NT2/D1 (cell line): ENCODE data around the gene ARFGAP2.
"Not testable (repeated sequence)": the region's sequence is repeated elsewhere in the genome, so short reads cannot be mapped to it uniquely, and the experiment has no call there.

Experiments used
- DNase-seq: peaks from one replicate; pipeline ENCODE4 v3.0.0-alpha.2; 2011; ENCODE audit warnings: low read depth, low spot score
- H3K27me3 ChIP-seq: 2 replicates; pipeline ENCODE4 v1.6.0; 2011; ENCODE audit warnings: mild to moderate bottlenecking; ENCODE audit not compliant: insufficient read length, insufficient read depth
- H3K36me3 ChIP-seq: 2 replicates; pipeline ENCODE4 v1.6.1; 2011; ENCODE audit warnings: mild to moderate bottlenecking, low read length, mixed read lengths; ENCODE audit not compliant: insufficient read depth, insufficient read length
- H3K4me1 ChIP-seq: 2 replicates; pipeline ENCODE4 v1.5.1; 2011; ENCODE audit not compliant: insufficient read depth, insufficient read length
- H3K4me3 ChIP-seq: 2 replicates; pipeline ENCODE4 v1.5.1; 2011; ENCODE audit warnings: low read depth; ENCODE audit not compliant: insufficient read length
- H3K9ac ChIP-seq: 2 replicates; pipeline ENCODE4 v1.6.0; 2011; ENCODE audit warnings: low read depth; ENCODE audit not compliant: insufficient read length
- H3K9me3 ChIP-seq: 2 replicates; pipeline ENCODE4 v1.5.1; 2011; ENCODE audit warnings: mild to moderate bottlenecking, low read length; ENCODE audit not compliant: insufficient read depth
- SUZ12 ChIP-seq: IDR thresholded peaks from 2 replicates; pipeline ENCODE4 v1.6.1; 2011; ENCODE audit not compliant: insufficient read length, insufficient read depth; ENCODE audit errors: extremely low read depth
- YY1 ChIP-seq: IDR thresholded peaks from 2 replicates; pipeline ENCODE4 v1.6.1; 2011; ENCODE audit not compliant: insufficient read length, insufficient read depth
- ZNF274 ChIP-seq: IDR thresholded peaks from 2 replicates; pipeline ENCODE4 v1.6.1; 2011; ENCODE audit warnings: mild to moderate bottlenecking, low read depth, low read length

ARFGAP2 gene

DNA sequence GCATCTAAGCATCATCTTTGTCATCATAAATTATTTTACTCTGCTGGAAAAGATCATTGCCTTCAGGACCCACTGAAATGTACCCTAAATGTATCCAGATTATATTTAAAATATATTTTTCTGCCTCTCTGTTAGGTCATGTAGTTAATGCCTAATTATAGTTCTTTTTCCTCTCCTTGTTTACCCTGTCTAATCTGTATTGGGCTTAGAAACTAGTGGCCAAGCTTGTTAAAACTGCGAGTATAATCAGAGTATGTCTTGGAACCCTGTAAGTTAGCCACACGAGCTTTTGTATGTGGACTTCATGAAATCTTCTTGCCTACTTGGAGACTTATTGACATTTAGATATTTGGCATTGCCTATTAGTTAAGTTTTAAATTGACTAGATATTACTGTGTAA is 55.6 kb downstream of the ARFGAP2 start:
- Histone ChIP-seq H3K4me1 (no peaks in the 10 kb centered on the region), H3K36me3 (no peaks in the 10 kb centered on the region), H3K9me3 (no peaks in the 10 kb centered on the region), H3K9ac (no peak overlapping the region), H3K4me3 (no peak overlapping the region), H3K27me3 (no peaks in the 10 kb centered on the region)
- TF ChIP-seq YY1 (no peak), ZNF274 (no peak), SUZ12 (no peak)
- no peak for DNase-seq

DNA sequence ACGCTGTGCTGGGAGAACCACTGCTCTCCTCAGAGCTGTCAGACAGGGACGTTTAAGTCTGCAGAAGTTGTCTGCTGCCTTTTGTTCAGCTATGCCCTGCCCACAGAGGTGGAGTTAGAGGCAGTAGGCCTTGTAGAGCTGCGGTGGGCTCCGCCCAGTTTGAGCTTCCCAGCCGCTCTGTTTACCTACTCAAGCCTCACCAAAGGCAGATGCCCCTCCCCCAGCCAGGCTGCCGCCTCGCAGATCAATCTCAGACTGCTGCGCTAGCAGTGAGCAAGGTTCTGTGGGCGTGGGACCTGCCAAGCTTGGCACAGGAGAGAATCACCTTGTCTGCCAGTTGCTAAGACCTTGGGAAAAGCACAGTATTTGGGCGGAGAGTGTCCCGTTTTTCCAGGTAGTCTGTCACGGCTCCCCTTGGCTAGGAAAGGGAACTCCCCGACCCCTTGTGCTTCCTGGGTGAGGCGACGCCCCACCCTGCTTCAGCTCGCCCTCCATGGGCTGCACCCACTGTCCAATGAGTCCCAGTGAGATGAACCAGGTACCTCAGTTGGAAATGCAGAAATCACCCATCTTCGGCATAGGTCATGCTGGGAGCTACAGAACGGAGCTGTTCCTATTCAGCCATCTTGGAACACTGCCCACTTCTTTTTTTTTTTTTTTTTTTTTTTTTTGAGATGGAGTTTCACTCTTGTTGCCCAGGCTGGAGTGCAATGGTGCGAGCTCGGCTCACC is 57.6 kb downstream of the ARFGAP2 start:
- H3K4me3 ChIP-seq, result peak overlapping the region; percentile 40

More for the DNA sequence above, 57.6 kb downstream of the ARFGAP2 start:
- H3K9me3 ChIP-seq, H3K27me3 ChIP-seq, H3K4me1 ChIP-seq, H3K36me3 ChIP-seq: not testable (repeated sequence)
- H3K9ac ChIP-seq, result peak overlapping the region; percentile 36
- DNase-seq, result peak; percentile 94
